HFFc6 (cell line): ENCODE measurements around the gene DISP2. TPM values are rescaled to one million over a fixed set of nuclear protein-coding genes. Genes with fewer than 3 reads are reported as not detected.

Source experiments
- DNase-seq: peaks from one replicate; pipeline ENCODE4 v3.0.0-alpha.2; 2018
- H3K27ac Mint-ChIP-seq: 2 replicates; pipeline ENCODE4 v1.8.0; 2020; ENCODE audit warnings: mild to moderate bottlenecking, mixed read lengths
- H3K27me3 Mint-ChIP-seq: 2 replicates; pipeline ENCODE4 v1.8.0; 2021; ENCODE audit warnings: mild to moderate bottlenecking, moderate library complexity, mixed read lengths; ENCODE audit not compliant: insufficient read depth
- H3K36me3 Mint-ChIP-seq: 2 replicates; pipeline ENCODE4 v1.8.0; 2021; ENCODE audit warnings: low read depth, mixed read lengths
- H3K4me1 Mint-ChIP-seq: 2 replicates; pipeline ENCODE4 v1.8.0; 2020; ENCODE audit warnings: low read depth, mixed read lengths
- H3K4me3 Mint-ChIP-seq: 2 replicates; pipeline ENCODE4 v1.8.0; 2020; ENCODE audit warnings: mild to moderate bottlenecking, moderate library complexity, mixed read lengths
- H3K9me3 Mint-ChIP-seq: 2 replicates; pipeline ENCODE4 v1.8.0; 2020; ENCODE audit warnings: mild to moderate bottlenecking, mixed read lengths
- total RNA-seq, 6 experiments: library from RNA; stranded (reverse); fragmentation: NEBNext Ultra II Directional; extraction: Animal tissue kit (Norgen Biotek cat#: 25700); gene quantifications; 2 replicates in 1 of 6; 3 replicates in 5 of 6; pipeline ENCODE4 v1.2.3, GENCODE V29; 2021
- TF ChIP-seq, protein P1 (sequence below): fragments of 200-600 bp; sonication (generic); IDR thresholded peaks from 2 replicates; pipeline ENCODE4 v1.5.0; 2021; ENCODE audit warnings: antibody characterized with exemption, mild to moderate bottlenecking

The DISP2 gene
- total RNA-seq, 6 experiments from 2014 or later = 0.03 to 0.26 (median 0.21) TPM

DNA sequence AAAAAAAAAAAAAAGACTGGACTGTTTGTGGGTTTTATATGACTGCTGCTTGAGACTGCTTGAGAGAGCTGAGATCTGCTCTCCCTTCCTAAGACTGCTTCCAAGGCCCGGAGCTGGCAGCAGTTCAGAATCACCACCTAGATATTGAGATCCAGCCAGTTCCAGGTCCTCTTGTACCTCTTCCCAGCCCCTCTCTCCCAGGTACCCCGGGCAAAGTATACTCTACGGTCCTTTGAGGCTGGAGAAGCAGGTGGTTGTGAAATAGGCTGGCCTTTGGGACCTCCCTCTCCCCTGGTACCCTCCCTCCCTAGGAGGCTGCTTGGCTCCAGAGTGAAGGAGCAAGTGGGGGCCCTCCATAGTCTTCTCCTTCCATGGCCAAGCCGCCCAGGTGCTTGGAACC, 70.2 kb downstream of the DISP2 start:
- Mint-ChIP-seq H3K27ac (no peak overlapping the region), H3K36me3 (no peaks in the 10 kb centered on the region), H3K4me3 (no peak overlapping the region), H3K9me3 (no peaks in the 10 kb centered on the region), H3K27me3 (peaks cover 27% of the 10 kb centered on the region), H3K4me1 (peaks cover 6% of the 10 kb centered on the region; the same call in 1 of the 2 replicates)
- DNase-seq = no peak
- TF ChIP-seq, protein P1, sequence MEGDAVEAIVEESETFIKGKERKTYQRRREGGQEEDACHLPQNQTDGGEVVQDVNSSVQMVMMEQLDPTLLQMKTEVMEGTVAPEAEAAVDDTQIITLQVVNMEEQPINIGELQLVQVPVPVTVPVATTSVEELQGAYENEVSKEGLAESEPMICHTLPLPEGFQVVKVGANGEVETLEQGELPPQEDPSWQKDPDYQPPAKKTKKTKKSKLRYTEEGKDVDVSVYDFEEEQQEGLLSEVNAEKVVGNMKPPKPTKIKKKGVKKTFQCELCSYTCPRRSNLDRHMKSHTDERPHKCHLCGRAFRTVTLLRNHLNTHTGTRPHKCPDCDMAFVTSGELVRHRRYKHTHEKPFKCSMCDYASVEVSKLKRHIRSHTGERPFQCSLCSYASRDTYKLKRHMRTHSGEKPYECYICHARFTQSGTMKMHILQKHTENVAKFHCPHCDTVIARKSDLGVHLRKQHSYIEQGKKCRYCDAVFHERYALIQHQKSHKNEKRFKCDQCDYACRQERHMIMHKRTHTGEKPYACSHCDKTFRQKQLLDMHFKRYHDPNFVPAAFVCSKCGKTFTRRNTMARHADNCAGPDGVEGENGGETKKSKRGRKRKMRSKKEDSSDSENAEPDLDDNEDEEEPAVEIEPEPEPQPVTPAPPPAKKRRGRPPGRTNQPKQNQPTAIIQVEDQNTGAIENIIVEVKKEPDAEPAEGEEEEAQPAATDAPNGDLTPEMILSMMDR = no peak

Other genes starting within 250 kb of the DISP2 start
- gene BMF, start 249.3 kb upstream of the DISP2 start, total RNA-seq = 1 to 10 TPM in 2 of 6 experiments, under 1 TPM in 4; 0.57 to 1.2 (median 0.81) TPM
- gene BUB1B, start 197.2 kb upstream of the DISP2 start, total RNA-seq = 10 to 100 TPM; 11.5 to 38.1 (median 29.6) TPM
- gene PAK6, start 119.2 kb upstream of the DISP2 start, total RNA-seq = not detected
- gene ANKRD63, start 75.2 kb upstream of the DISP2 start, total RNA-seq = not detected
- gene PLCB2, start 50.3 kb upstream of the DISP2 start, total RNA-seq = 1 to 10 TPM in 1 of 6 experiments, under 1 TPM in 5; 0.12 to 1.0 (median 0.48) TPM
- gene INAFM2, start 34.5 kb upstream of the DISP2 start, total RNA-seq = 10 to 100 TPM; 19.6 to 32.8 (median 23.4) TPM
- gene CCDC9B, start 17.3 kb upstream of the DISP2 start, total RNA-seq = 10 to 100 TPM; 54.3 to 92.3 (median 57.9) TPM
- not detected for gene PHGR1, start 7.2 kb upstream of the DISP2 start, total RNA-seq
- 10 to 100 TPM; 26.2 to 49.7 (median 47.5) TPM for gene KNSTRN, start 24.5 kb downstream of the DISP2 start, total RNA-seq
- gene IVD, start 47.6 kb downstream of the DISP2 start, total RNA-seq = 10 to 100 TPM; 48.5 to 69.9 (median 50.4) TPM
- 10 to 100 TPM; 12.7 to 14.4 (median 14.2) TPM for gene BAHD1, start 82.7 kb downstream of the DISP2 start, total RNA-seq
- gene CHST14, start 112.8 kb downstream of the DISP2 start, total RNA-seq = 10 to 100 TPM; 26.3 to 32.5 (median 28.4) TPM
- 10 to 100 TPM; 17.6 to 21.4 (median 20.5) TPM for gene CCDC32, start 206.8 kb downstream of the DISP2 start, total RNA-seq
- 10 to 100 TPM; 10.3 to 13.7 (median 11.9) TPM for gene RPUSD2, start 211.1 kb downstream of the DISP2 start, total RNA-seq
- gene KNL1, start 236.0 kb downstream of the DISP2 start, total RNA-seq = 10 to 100 TPM in 5 of 6 experiments, 1 to 10 TPM in 1; 8.9 to 26.8 (median 20.0) TPM